CD4-positive, alpha-beta T cell (primary cell): Measurements from ENCODE around the gene KCNMB2. TPM values are rescaled to one million over a fixed set of nuclear protein-coding genes. Genes with fewer than 3 reads are reported as not detected.

Source experiments
- ATAC-seq: fragments of 200-7000 bp; cut with Tn5 transposase; one replicate; pipeline ENCODE4 v1.10.0; 2022; ENCODE audit warnings: mild to moderate bottlenecking; ENCODE audit not compliant: poor library complexity
- CTCF ChIA-PET: fragments of 350-600 bp; sonication (Branson Sonifier 250); formaldehyde crosslinking; loops from one replicate; lab custom pipeline; 2021; ENCODE audit warnings: antibody characterized with exemption, inconsistent platforms; lab: Charles Lee
- POLR2A ChIA-PET: fragments of 350-600 bp; sonication (Branson Sonifier 250); formaldehyde crosslinking; loops from one replicate; lab custom pipeline; 2021; ENCODE audit warnings: antibody characterized with exemption, inconsistent platforms; lab: Charles Lee
- DNase-seq, 14 experiments: peaks; one replicate each; pipeline ENCODE4 v3.0.0-alpha.2; 2013 to 2020; ENCODE audit warnings: mixed read lengths in 2 of 14
- H3K27ac ChIP-seq, 2 donors: one replicate each; pipeline versions ENCODE4 v1.5.1 to v1.7.0; 2013; ENCODE audit warnings: low read length in 2 of 2, low read depth in 1 of 2, mild to moderate bottlenecking in 1 of 2
- H3K27me3 ChIP-seq, 2 experiments: 1 replicate in 1 of 2; 2 replicates in 1 of 2; pipeline versions ENCODE4 v1.6.1 to v1.7.0; 2013; ENCODE audit warnings: low read length in 2 of 2, control low read depth in 1 of 2, mild to moderate bottlenecking in 1 of 2, moderate library complexity in 1 of 2; ENCODE audit not compliant: insufficient read depth in 2 of 2, control insufficient read depth in 1 of 2
- H3K36me3 ChIP-seq: one replicate; pipeline ENCODE4 v1.6.1; 2013; ENCODE audit warnings: low read length, control low read depth; ENCODE audit not compliant: insufficient read depth
- H3K4me1 ChIP-seq: one replicate; pipeline ENCODE4 v1.6.1; 2013; ENCODE audit warnings: low read length, control low read depth; ENCODE audit not compliant: insufficient read depth
- H3K4me3 ChIP-seq: one replicate; pipeline ENCODE4 v1.5.1; 2013; ENCODE audit warnings: mild to moderate bottlenecking, low read length, moderate library complexity
- H3K9me3 ChIP-seq, 2 experiments: 1 replicate in 1 of 2; 2 replicates in 1 of 2; pipeline versions ENCODE4 v1.6.1 to v1.7.0; 2013; ENCODE audit warnings: low read length in 2 of 2, mild to moderate bottlenecking in 2 of 2, control low read depth in 1 of 2, moderate library complexity in 1 of 2; ENCODE audit not compliant: control insufficient read depth in 1 of 2, insufficient read depth in 1 of 2
- H3K27ac Mint-ChIP-seq: one replicate; pipeline ENCODE4 v1.8.0; 2020; ENCODE audit warnings: mixed read lengths
- H3K27me3 Mint-ChIP-seq: one replicate; pipeline ENCODE4 v1.8.0; 2021; ENCODE audit warnings: mixed read lengths
- H3K36me3 Mint-ChIP-seq: one replicate; pipeline ENCODE4 v1.8.0; 2021; ENCODE audit warnings: low read depth, mixed read lengths
- H3K4me1 Mint-ChIP-seq: one replicate; pipeline ENCODE4 v1.8.0; 2021; ENCODE audit warnings: low read depth, mixed read lengths
- H3K4me3 Mint-ChIP-seq: one replicate; pipeline ENCODE4 v1.8.0; 2020; ENCODE audit warnings: mild to moderate bottlenecking, mixed read lengths
- H3K9me3 Mint-ChIP-seq: one replicate; pipeline ENCODE4 v1.8.0; 2020; ENCODE audit warnings: mixed read lengths
- CTCF ChIP-seq: fragments of 200-600 bp; IDR thresholded peaks from one replicate; pipeline ENCODE4 v1.8.0; 2022; ENCODE audit warnings: antibody characterized with exemption, mild to moderate bottlenecking
- intact Hi-C, 2 experiments: fragments of 100-400 bp; cut with DNase I in 1 of 2; cut with micrococcal nuclease in 1 of 2; formaldehyde crosslinking; loops; one replicate each; pipeline versions ENCODE4 v1.15.1 to v1.9.0; 2023 to 2025; cut with DNase I, micrococcal nuclease
- total RNA-seq, 174 experiments: library from RNA in 2 of 174; stranded (reverse) in 2 of 174; gene quantifications; one replicate each; pipeline ENCODE4 v1.2.3 and lab custom pipeline; 2021 to 2026

The KCNMB2 gene
- total RNA-seq, 2 experiments from 2014 or later = not detected

GRCh38 chr3:178623666-178624255 lies 87.5 kb downstream of the KCNMB2 start:
- DNase-seq (no peak), ATAC-seq (no peak)
- no peaks in the 10 kb centered on the region for H3K36me3 Mint-ChIP-seq
- ChIA-PET POLR2A (no interaction called here), CTCF (interaction anchor here (0.6 kb wide), 1 partner anchor 1402 kb away, joined by 3 read pairs; no protein-coding TSS in a partner anchor)
- H3K4me1 Mint-ChIP-seq = no peaks in the 10 kb centered on the region
- Histone ChIP-seq H3K9me3 (peaks cover 0 to 8% of the 10 kb centered on the region in 2 experiments), H3K27ac (no peak overlapping the region), H3K4me3 (no peak overlapping the region), H3K4me1 (no peaks in the 10 kb centered on the region), H3K27me3 (no peaks in the 10 kb centered on the region), H3K36me3 (no peaks in the 10 kb centered on the region)
- no peaks in the 10 kb centered on the region for H3K9me3 Mint-ChIP-seq
- no peak overlapping the region for H3K4me3 Mint-ChIP-seq
- no peaks in the 10 kb centered on the region for H3K27me3 Mint-ChIP-seq
- H3K27ac Mint-ChIP-seq = no peak overlapping the region
- TF ChIP-seq CTCF = no peak
- intact Hi-C loops = no loop called here

GRCh38 chr3:178624276-178624675 lies 88.0 kb downstream of the KCNMB2 start:
- H3K4me1 Mint-ChIP-seq = no peaks in the 10 kb centered on the region
- H3K4me3 Mint-ChIP-seq = no peak overlapping the region
- no peaks in the 10 kb centered on the region for H3K27me3 Mint-ChIP-seq
- H3K9me3 Mint-ChIP-seq = no peaks in the 10 kb centered on the region
- TF ChIP-seq CTCF = no peak
- intact Hi-C loops = no loop called here
- H3K4me3 ChIP-seq = no peak overlapping the region
- no peaks in the 10 kb centered on the region for H3K36me3 ChIP-seq
- H3K4me1 ChIP-seq = no peaks in the 10 kb centered on the region
- POLR2A ChIA-PET = no interaction called here
- CTCF ChIA-PET = no interaction called here
- no peaks in the 10 kb centered on the region for H3K27me3 ChIP-seq
- peaks cover 0 to 8% of the 10 kb centered on the region in 2 experiments for H3K9me3 ChIP-seq
- DNase-seq (no peak), ATAC-seq (no peak)
- no peak overlapping the region for H3K27ac Mint-ChIP-seq
- no peaks in the 10 kb centered on the region for H3K36me3 Mint-ChIP-seq
- H3K27ac ChIP-seq = no peak overlapping the region

GRCh38 chr3:178625053-178625600 lies 88.9 kb downstream of the KCNMB2 start:
- H3K9me3 ChIP-seq = peaks cover 0 to 8% of the 10 kb centered on the region in 2 experiments
- H3K4me3 Mint-ChIP-seq = no peak overlapping the region
- DNase-seq (no peak), ATAC-seq (no peak)
- no peak overlapping the region for H3K27ac ChIP-seq
- no peaks in the 10 kb centered on the region for H3K4me1 ChIP-seq
- no peaks in the 10 kb centered on the region for H3K9me3 Mint-ChIP-seq
- no peak overlapping the region for H3K27ac Mint-ChIP-seq
- TF ChIP-seq CTCF = no peak
- ChIA-PET POLR2A (no interaction called here), CTCF (no interaction called here)
- H3K4me1 Mint-ChIP-seq = no peaks in the 10 kb centered on the region
- intact Hi-C loops = no loop called here
- no peaks in the 10 kb centered on the region for H3K27me3 Mint-ChIP-seq
- H3K36me3 ChIP-seq = no peaks in the 10 kb centered on the region
- H3K27me3 ChIP-seq = no peaks in the 10 kb centered on the region
- H3K36me3 Mint-ChIP-seq = no peaks in the 10 kb centered on the region
- no peak overlapping the region for H3K4me3 ChIP-seq
